Calu3 (cell line): ENCODE measurements around the gene NUBPL. TPM values are rescaled to one million over a fixed set of nuclear protein-coding genes. Genes with fewer than 3 reads are reported as not detected.
"Not testable (repeated sequence)": the region's sequence is repeated elsewhere in the genome, so short reads cannot be mapped to it uniquely, and the experiment has no call there.

ENCODE experiments used
- BruUV-seq: library from RNA; stranded (reverse); fragments of 400-500 nt; replicated peaks from 2 replicates; lab custom pipeline; 2021; lab: Mats Ljungman, UMichigan
- CTCF ChIA-PET: fragments of 300-600 bp; sonication (Branson Sonifier 250); formaldehyde crosslinking; loops from one replicate; lab custom pipeline; 2022; ENCODE audit warnings: antibody characterized with exemption; lab: Charles Lee
- DNase-seq: peaks from one replicate; pipeline ENCODE4 v3.0.0; 2022
- H3K27ac Mint-ChIP-seq: one replicate; pipeline ENCODE4 v1.8.0; 2022; ENCODE audit warnings: mixed read lengths; ENCODE audit not compliant: unreplicated experiment
- H3K27me3 Mint-ChIP-seq: one replicate; pipeline ENCODE4 v1.8.0; 2022; ENCODE audit warnings: mixed read lengths; ENCODE audit not compliant: unreplicated experiment
- H3K36me3 Mint-ChIP-seq: one replicate; pipeline ENCODE4 v1.8.0; 2022; ENCODE audit warnings: mild to moderate bottlenecking, moderate library complexity, mixed read lengths; ENCODE audit not compliant: insufficient read depth, unreplicated experiment
- H3K4me1 Mint-ChIP-seq: one replicate; pipeline ENCODE4 v1.8.0; 2022; ENCODE audit warnings: mild to moderate bottlenecking, low read depth, mixed read lengths; ENCODE audit not compliant: unreplicated experiment
- H3K4me3 Mint-ChIP-seq: one replicate; pipeline ENCODE4 v1.8.0; 2022; ENCODE audit warnings: mild to moderate bottlenecking, low read depth, moderate library complexity, mixed read lengths; ENCODE audit not compliant: unreplicated experiment
- H3K9me3 Mint-ChIP-seq: one replicate; pipeline ENCODE4 v1.8.0; 2022; ENCODE audit warnings: low read depth, mixed read lengths; ENCODE audit not compliant: unreplicated experiment
- CTCF ChIP-seq: fragments of 200-600 bp; IDR thresholded peaks from one replicate; pipeline ENCODE4 v1.8.0; 2022; ENCODE audit warnings: antibody characterized with exemption; ENCODE audit not compliant: unreplicated experiment
- intact Hi-C: fragments of 100-400 bp; cut with micrococcal nuclease; formaldehyde crosslinking; loops from one replicate; pipeline ENCODE4 v1.10.0; 2022; ENCODE audit not compliant: unreplicated experiment
- total RNA-seq: library from RNA; stranded (reverse); gene quantifications from 2 replicates; pipeline ENCODE4 v1.2.3, GENCODE V29; 2022

Gene NUBPL
- total RNA-seq, 1 experiment from 2014 or later = 14.2 TPM

GRCh38 chr14:31788340-31788739, 227.1 kb downstream of the NUBPL start:
- TF ChIP-seq CTCF = no peak
- peak; percentile 2 for DNase-seq
- intact Hi-C loops = no loop called here
- CTCF ChIA-PET = no interaction called here
- no peak overlapping the region for H3K27ac Mint-ChIP-seq
- BruUV-seq = no TSS peak
- no peaks in the 10 kb centered on the region for H3K27me3 Mint-ChIP-seq
- peaks cover 12% of the 10 kb centered on the region for H3K4me1 Mint-ChIP-seq
- H3K36me3 Mint-ChIP-seq = no peaks in the 10 kb centered on the region
- H3K9me3 Mint-ChIP-seq = no peaks in the 10 kb centered on the region
- no peak overlapping the region for H3K4me3 Mint-ChIP-seq

- no peak overlapping the region for H3K27ac Mint-ChIP-seq
- no peaks in the 10 kb centered on the region for H3K36me3 Mint-ChIP-seq
- CTCF ChIA-PET = no interaction called here
- H3K9me3 Mint-ChIP-seq = no peaks in the 10 kb centered on the region
- H3K4me3 Mint-ChIP-seq = no peak overlapping the region
- intact Hi-C loops = no loop called here
- BruUV-seq = no TSS peak
- H3K27me3 Mint-ChIP-seq = no peaks in the 10 kb centered on the region
- H3K4me1 Mint-ChIP-seq = peaks cover 10% of the 10 kb centered on the region
- no peak for TF ChIP-seq CTCF
- DNase-seq = no peak
Measured at GRCh38 chr14:31792726-31793125, 231.5 kb downstream of the NUBPL start.

GRCh38 chr14:31797946-31798345, 236.7 kb downstream of the NUBPL start:
- H3K27ac Mint-ChIP-seq, H3K36me3 Mint-ChIP-seq, intact Hi-C loops, H3K4me1 Mint-ChIP-seq, H3K27me3 Mint-ChIP-seq, H3K9me3 Mint-ChIP-seq, H3K4me3 Mint-ChIP-seq, DNase-seq, BruUV-seq, CTCF ChIA-PET: not testable (repeated sequence)

DNA sequence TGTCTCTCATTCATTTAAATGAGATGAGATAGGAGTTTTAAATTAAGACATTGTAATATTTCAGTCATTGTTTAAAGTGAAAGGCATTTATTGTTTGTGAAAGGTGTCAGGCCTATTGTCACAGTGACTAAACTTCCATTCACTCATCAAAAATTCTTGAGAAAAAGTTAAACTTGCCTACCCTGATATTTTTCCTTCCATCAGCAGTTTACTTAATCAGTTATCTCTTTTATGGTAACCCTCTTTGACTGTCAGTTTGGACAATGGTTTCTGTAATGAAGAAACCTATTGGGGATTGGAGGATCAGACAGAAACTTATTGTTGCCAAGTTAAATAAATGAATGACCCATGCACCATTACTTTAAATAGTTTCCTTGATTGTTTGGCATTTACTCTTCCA, 241.6 kb downstream of the NUBPL start:
- H3K27ac Mint-ChIP-seq = no peak overlapping the region
- DNase-seq = no peak
- BruUV-seq = no TSS peak
- no peaks in the 10 kb centered on the region for H3K36me3 Mint-ChIP-seq
- H3K27me3 Mint-ChIP-seq = no peaks in the 10 kb centered on the region
- intact Hi-C loops = no loop called here
- no peaks in the 10 kb centered on the region for H3K9me3 Mint-ChIP-seq
- CTCF ChIA-PET = no interaction called here
- H3K4me1 Mint-ChIP-seq = no peaks in the 10 kb centered on the region
- no peak for TF ChIP-seq CTCF
- no peak overlapping the region for H3K4me3 Mint-ChIP-seq

GRCh38 chr14:31806249-31806648, 245.0 kb downstream of the NUBPL start:
- H3K4me3 Mint-ChIP-seq = no peak overlapping the region
- intact Hi-C loops = no loop called here
- H3K4me1 Mint-ChIP-seq = no peaks in the 10 kb centered on the region
- CTCF ChIA-PET = interaction anchor here (0.5 kb wide), 1 partner anchor 1898 kb away, joined by 3 read pairs; no protein-coding TSS in a partner anchor
- H3K36me3 Mint-ChIP-seq = no peaks in the 10 kb centered on the region
- no peaks in the 10 kb centered on the region for H3K9me3 Mint-ChIP-seq
- DNase-seq = no peak
- BruUV-seq = no TSS peak
- no peak overlapping the region for H3K27ac Mint-ChIP-seq
- no peaks in the 10 kb centered on the region for H3K27me3 Mint-ChIP-seq
- TF ChIP-seq CTCF = no peak

GRCh38 chr14:31811693-31812628, 250.8 kb downstream of the NUBPL start:
- H3K4me3 Mint-ChIP-seq, DNase-seq, H3K36me3 Mint-ChIP-seq, BruUV-seq, H3K9me3 Mint-ChIP-seq, H3K4me1 Mint-ChIP-seq, H3K27me3 Mint-ChIP-seq, intact Hi-C loops, H3K27ac Mint-ChIP-seq: not testable (repeated sequence)
- CTCF ChIA-PET = interaction anchor here (0.6 kb wide), 1 partner anchor 19 kb away, joined by 4 read pairs; no protein-coding TSS in a partner anchor
